DOHH2 (cell line): Measurements from ENCODE around the gene ROR1.

Experiments
- CTCF ChIP-seq: fragments of 200-600 bp; sonication (generic); IDR thresholded peaks from one replicate; pipeline ENCODE4 v1.5.1; 2014; ENCODE audit warnings: antibody characterized with exemption, mild to moderate bottlenecking, low read depth, low read length; ENCODE audit not compliant: poor library complexity, severe bottlenecking
- EZH2phosphoT487 ChIP-seq: fragments of 200-600 bp; sonication (generic); IDR thresholded peaks from 2 replicates; pipeline ENCODE4 v1.6.1; 2017; ENCODE audit warnings: borderline replicate concordance, mild to moderate bottlenecking, antibody characterized with exemption, low read length, moderate library complexity, mixed read lengths

GRCh38 chr1:63773815-63774616 is at the start of gene ROR1:
- TF ChIP-seq CTCF (peak; percentile 38), EZH2phosphoT487 (no peak)
